HFFc6 (cell line): ENCODE data around the gene CFAP141. TPM values are rescaled to one million over a fixed set of nuclear protein-coding genes. Genes with fewer than 3 reads are reported as not detected.

Experiments
- DNase-seq: peaks from one replicate; pipeline ENCODE4 v3.0.0-alpha.2; 2018
- H3K27ac Mint-ChIP-seq: 2 replicates; pipeline ENCODE4 v1.8.0; 2020; ENCODE audit warnings: mild to moderate bottlenecking, mixed read lengths
- H3K27me3 Mint-ChIP-seq: 2 replicates; pipeline ENCODE4 v1.8.0; 2021; ENCODE audit warnings: mild to moderate bottlenecking, moderate library complexity, mixed read lengths; ENCODE audit not compliant: insufficient read depth
- H3K36me3 Mint-ChIP-seq: 2 replicates; pipeline ENCODE4 v1.8.0; 2021; ENCODE audit warnings: low read depth, mixed read lengths
- H3K4me1 Mint-ChIP-seq: 2 replicates; pipeline ENCODE4 v1.8.0; 2020; ENCODE audit warnings: low read depth, mixed read lengths
- H3K4me3 Mint-ChIP-seq: 2 replicates; pipeline ENCODE4 v1.8.0; 2020; ENCODE audit warnings: mild to moderate bottlenecking, moderate library complexity, mixed read lengths
- H3K9me3 Mint-ChIP-seq: 2 replicates; pipeline ENCODE4 v1.8.0; 2020; ENCODE audit warnings: mild to moderate bottlenecking, mixed read lengths
- long read RNA-seq: library from polyadenylated mRNA; unstranded; transcript quantifications from one replicate; pipeline ENCODE4 v2.0.0, GENCODE V29; 2019
- total RNA-seq, 6 experiments: library from RNA; stranded (reverse); fragmentation: NEBNext Ultra II Directional; extraction: Animal tissue kit (Norgen Biotek cat#: 25700); gene quantifications; 2 replicates in 1 of 6; 3 replicates in 5 of 6; pipeline ENCODE4 v1.2.3, GENCODE V29; 2021
- TF ChIP-seq, protein P1 (sequence below): fragments of 200-600 bp; sonication (generic); IDR thresholded peaks from 2 replicates; pipeline ENCODE4 v1.5.0; 2021; ENCODE audit warnings: antibody characterized with exemption, mild to moderate bottlenecking

The CFAP141 gene
- total RNA-seq = not detected
- long read RNA-seq = 0 reads

GRCh38 chr1:154206196-154206595 is at the start of gene CFAP141:
CFAP141 (minus strand) TSS chr1:154206333; CDS start chr1:154206307, 26 bp downstream.
- H3K27me3 Mint-ChIP-seq = peaks cover 4% of the 10 kb centered on the region
- no peaks in the 10 kb centered on the region for H3K9me3 Mint-ChIP-seq
- DNase-seq = peak; percentile 22
- H3K4me1 Mint-ChIP-seq = peaks cover 17% of the 10 kb centered on the region
- peak within 1 kb of the TSS; percentile 57 for H3K27ac Mint-ChIP-seq
- peaks cover 31% of the 10 kb centered on the region for H3K36me3 Mint-ChIP-seq
- TF ChIP-seq, protein P1, sequence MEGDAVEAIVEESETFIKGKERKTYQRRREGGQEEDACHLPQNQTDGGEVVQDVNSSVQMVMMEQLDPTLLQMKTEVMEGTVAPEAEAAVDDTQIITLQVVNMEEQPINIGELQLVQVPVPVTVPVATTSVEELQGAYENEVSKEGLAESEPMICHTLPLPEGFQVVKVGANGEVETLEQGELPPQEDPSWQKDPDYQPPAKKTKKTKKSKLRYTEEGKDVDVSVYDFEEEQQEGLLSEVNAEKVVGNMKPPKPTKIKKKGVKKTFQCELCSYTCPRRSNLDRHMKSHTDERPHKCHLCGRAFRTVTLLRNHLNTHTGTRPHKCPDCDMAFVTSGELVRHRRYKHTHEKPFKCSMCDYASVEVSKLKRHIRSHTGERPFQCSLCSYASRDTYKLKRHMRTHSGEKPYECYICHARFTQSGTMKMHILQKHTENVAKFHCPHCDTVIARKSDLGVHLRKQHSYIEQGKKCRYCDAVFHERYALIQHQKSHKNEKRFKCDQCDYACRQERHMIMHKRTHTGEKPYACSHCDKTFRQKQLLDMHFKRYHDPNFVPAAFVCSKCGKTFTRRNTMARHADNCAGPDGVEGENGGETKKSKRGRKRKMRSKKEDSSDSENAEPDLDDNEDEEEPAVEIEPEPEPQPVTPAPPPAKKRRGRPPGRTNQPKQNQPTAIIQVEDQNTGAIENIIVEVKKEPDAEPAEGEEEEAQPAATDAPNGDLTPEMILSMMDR = no peak
- no peak within 1 kb of the TSS for H3K4me3 Mint-ChIP-seq

DNA sequence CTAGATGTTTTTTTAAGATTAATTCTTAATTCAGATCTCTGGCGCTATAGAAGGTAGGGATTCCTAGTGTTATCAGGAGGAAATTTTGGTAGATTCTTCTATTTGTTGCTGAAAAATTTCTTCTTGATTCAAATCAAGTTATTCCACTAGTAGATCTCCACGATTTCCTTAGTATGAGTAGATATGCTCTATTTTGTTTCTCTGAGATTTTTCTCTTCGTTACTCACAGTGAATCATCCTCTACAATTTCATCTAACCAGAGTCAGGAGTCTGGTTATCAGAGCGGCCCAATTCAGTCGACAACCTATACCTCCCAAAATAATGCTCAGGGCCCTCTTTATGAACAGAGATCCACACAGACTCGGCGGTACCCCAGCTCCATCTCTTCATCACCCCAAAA is 47.5 kb upstream of the CFAP141 start:
- no peaks in the 10 kb centered on the region for H3K9me3 Mint-ChIP-seq
- DNase-seq = no peak
- H3K27ac Mint-ChIP-seq = peak overlapping the region; percentile 42
- peaks cover 7% of the 10 kb centered on the region for H3K4me1 Mint-ChIP-seq
- no peak overlapping the region for H3K4me3 Mint-ChIP-seq
- TF ChIP-seq, protein P1 = no peak
- peaks cover 48% of the 10 kb centered on the region for H3K36me3 Mint-ChIP-seq
- no peaks in the 10 kb centered on the region for H3K27me3 Mint-ChIP-seq

- Mint-ChIP-seq H3K36me3 (peaks cover 56% of the 10 kb centered on the region), H3K9me3 (no peaks in the 10 kb centered on the region), H3K27me3 (no peaks in the 10 kb centered on the region; the same call in 1 of the 2 replicates), H3K27ac (no peak overlapping the region), H3K4me1 (peaks cover 9% of the 10 kb centered on the region; the same call in 1 of the 2 replicates), H3K4me3 (no peak overlapping the region)
- TF ChIP-seq, protein P1 = no peak
- no peak for DNase-seq
Observed at GRCh38 chr1:154241703-154242351, 35.7 kb upstream of the CFAP141 start.

DNA sequence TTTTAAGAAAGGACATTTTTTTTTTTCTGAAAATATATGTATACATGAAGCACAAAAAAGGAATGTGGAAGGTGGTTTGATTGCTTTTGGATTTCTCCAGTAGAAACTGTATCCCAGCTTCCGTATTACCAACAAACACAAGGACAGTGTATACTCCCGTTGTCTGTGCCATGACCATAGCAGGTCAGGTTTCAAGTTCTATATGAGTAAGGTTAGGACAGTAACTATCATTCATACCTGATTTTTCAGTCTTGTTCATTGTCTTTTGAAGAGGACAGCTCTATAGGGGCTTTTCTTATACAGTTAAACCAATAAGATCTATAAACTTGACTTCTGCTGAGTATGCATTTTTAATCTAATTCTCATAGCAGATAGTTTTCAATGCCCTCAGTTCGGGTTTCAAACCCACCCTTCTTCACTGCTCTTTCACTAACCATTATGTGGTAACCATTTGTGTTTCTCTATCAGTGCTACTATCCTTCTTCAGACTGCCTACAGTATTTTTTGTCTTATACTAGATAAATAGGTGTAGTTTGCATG is 34.2 kb upstream of the CFAP141 start:
- Mint-ChIP-seq H3K36me3 (peaks cover 66% of the 10 kb centered on the region), H3K27ac (no peak overlapping the region), H3K9me3 (no peaks in the 10 kb centered on the region), H3K27me3 (no peaks in the 10 kb centered on the region; the same call in 1 of the 2 replicates), H3K4me3 (no peak overlapping the region), H3K4me1 (peaks cover 9% of the 10 kb centered on the region; the same call in 1 of the 2 replicates)
- DNase-seq = no peak
- TF ChIP-seq, protein P1 = no peak

- Mint-ChIP-seq H3K36me3 (peaks cover 73% of the 10 kb centered on the region), H3K27me3 (no peaks in the 10 kb centered on the region), H3K27ac (peak overlapping the region; percentile 25; the same call in 1 of the 2 replicates)
Observed at GRCh38 chr1:154239491-154239890, 33.4 kb upstream of the CFAP141 start.

More at GRCh38 chr1:154239491-154239890, 33.4 kb upstream of the CFAP141 start:
- no peak for DNase-seq
- TF ChIP-seq, protein P1 = no peak
- Mint-ChIP-seq H3K9me3 (no peaks in the 10 kb centered on the region), H3K4me3 (no peak overlapping the region), H3K4me1 (peaks cover 9% of the 10 kb centered on the region; the same call in 1 of the 2 replicates)
